CD4-positive, alpha-beta T cell treated with Interleukin-15 for 4 hours (primary cell): ENCODE measurements around the gene FOXP4.

Experiments
- DNase-seq: peaks from one replicate; pipeline ENCODE4 v3.0.0-alpha.2; 2020; ENCODE audit warnings: low spot score

Gene FOXP4

GRCh38 chr6:41565701-41566100, 19.5 kb downstream of the FOXP4 start:
- no peak for DNase-seq

GRCh38 chr6:41566961-41567360, 20.8 kb downstream of the FOXP4 start:
- DNase-seq, result no peak

- no peak for DNase-seq
Measured at GRCh38 chr6:41567684-41568083, 21.5 kb downstream of the FOXP4 start.

GRCh38 chr6:41568202-41568584, 22.0 kb downstream of the FOXP4 start:
- DNase-seq, result no peak

GRCh38 chr6:41568585-41569384, 22.6 kb downstream of the FOXP4 start:
- DNase-seq, result no peak

GRCh38 chr6:41570259-41570615, 24.1 kb downstream of the FOXP4 start:
- DNase-seq, result no peak

- DNase-seq, result no peak
Measured at GRCh38 chr6:41571021-41571780, 25.0 kb downstream of the FOXP4 start.

- no peak for DNase-seq
Measured at GRCh38 chr6:41572613-41573012, 26.4 kb downstream of the FOXP4 start.

GRCh38 chr6:41573276-41573675, 27.1 kb downstream of the FOXP4 start:
- no peak for DNase-seq

- DNase-seq, result no peak
Measured at GRCh38 chr6:41573985-41574384, 27.8 kb downstream of the FOXP4 start.

GRCh38 chr6:41575598-41575997, 29.4 kb downstream of the FOXP4 start:
- no peak for DNase-seq

- no peak for DNase-seq
Measured at GRCh38 chr6:41576667-41577066, 30.5 kb downstream of the FOXP4 start.

- no peak for DNase-seq
Measured at GRCh38 chr6:41577356-41578216, 31.4 kb downstream of the FOXP4 start.

GRCh38 chr6:41578217-41579087, 32.3 kb downstream of the FOXP4 start:
- DNase-seq, result no peak

- no peak for DNase-seq
Measured at GRCh38 chr6:41579088-41579610, 33.0 kb downstream of the FOXP4 start.

- no peak for DNase-seq
Measured at GRCh38 chr6:41580690-41581089, 34.5 kb downstream of the FOXP4 start.

- no peak for DNase-seq
Measured at GRCh38 chr6:41581381-41581991, 35.3 kb downstream of the FOXP4 start.

GRCh38 chr6:41582540-41582939, 36.4 kb downstream of the FOXP4 start:
- no peak for DNase-seq

- no peak for DNase-seq
Measured at GRCh38 chr6:41583565-41583964, 37.4 kb downstream of the FOXP4 start.

GRCh38 chr6:41584205-41584604, 38.0 kb downstream of the FOXP4 start:
- DNase-seq, result no peak

GRCh38 chr6:41584668-41585205, 38.6 kb downstream of the FOXP4 start:
- DNase-seq, result no peak
